Fibroblast of skin of scalp (primary cell): ENCODE data around the gene EVX1.

Source experiments
- DNase-seq: peaks from one replicate; pipeline ENCODE4 v3.0.0-alpha.2; 2013

The EVX1 gene

DNA sequence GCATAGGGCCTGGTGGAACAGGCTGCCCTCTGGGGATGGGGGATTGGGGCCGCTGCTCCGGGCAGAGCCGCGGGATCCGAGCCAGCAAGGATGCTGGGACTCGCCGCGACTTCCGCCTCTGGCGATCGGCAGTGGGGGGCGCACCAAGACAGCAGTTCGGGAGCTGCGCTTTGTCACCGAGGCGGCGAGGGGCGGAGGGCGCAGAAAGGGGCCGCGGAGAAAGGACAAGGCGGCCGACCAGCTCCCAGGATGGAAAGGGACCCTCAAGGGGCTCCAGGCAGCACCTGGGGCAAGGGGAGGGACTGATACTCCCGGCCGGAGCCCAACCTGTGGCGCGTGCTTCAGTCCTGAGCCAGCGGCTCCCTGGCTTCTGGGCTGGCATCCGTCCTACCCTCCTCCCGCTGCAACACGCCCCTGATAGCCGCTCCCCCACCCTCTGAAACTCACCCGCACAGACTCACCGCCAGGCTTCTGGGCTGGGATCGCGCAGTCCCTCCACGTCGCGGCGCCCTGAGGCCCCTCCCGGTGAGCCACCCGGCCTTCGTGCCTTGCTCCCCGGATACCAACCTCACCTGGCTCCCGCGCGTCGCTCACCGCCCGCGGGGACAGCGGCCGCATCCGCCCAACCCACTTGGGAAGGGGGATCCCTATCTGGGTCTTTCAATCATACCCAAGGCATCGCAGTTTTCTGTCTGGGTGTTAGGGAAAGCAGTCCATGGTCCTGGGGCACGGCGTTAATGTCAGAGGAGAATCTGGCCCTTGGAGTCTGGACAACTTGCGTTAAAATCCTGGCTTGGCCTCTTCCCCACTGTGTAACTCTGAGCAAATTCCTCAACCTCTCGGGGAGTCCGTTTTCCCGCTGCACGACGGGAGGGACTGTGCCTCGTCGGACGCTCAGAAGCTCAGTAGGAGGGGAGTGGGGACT, 7.0 kb upstream of the EVX1 start:
- DNase-seq, result peak; percentile 9

DNA sequence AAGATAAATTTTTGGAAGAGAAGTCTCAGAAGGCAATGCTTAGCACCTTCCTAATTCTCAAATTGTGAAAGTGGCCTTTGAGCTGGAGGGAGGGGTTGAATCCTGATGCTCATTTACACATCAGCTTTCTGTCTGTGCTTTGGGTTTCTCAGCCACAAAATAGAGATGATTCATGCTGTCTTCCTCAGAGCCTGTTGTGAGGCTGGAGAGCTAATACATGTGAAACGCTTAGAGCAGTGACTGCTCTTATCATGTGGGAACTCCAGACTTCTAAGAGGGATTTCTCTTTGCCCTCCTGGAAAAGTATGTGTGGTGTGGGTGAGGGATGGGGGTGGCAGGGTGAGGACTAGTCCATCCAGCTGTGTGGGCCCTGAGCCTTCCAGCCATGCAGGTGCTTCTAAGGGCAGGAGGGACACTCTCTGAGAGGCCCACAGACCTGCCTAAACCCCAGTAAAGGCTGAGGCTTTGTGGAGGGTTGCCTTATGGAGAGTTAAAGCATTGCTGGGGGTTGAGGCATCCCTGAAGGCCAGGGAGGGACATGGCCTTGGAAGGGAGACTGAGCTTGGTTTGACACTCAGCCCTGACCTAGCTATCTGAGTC, 4.8 kb upstream of the EVX1 start:
- DNase-seq, result peak; percentile 27

DNA sequence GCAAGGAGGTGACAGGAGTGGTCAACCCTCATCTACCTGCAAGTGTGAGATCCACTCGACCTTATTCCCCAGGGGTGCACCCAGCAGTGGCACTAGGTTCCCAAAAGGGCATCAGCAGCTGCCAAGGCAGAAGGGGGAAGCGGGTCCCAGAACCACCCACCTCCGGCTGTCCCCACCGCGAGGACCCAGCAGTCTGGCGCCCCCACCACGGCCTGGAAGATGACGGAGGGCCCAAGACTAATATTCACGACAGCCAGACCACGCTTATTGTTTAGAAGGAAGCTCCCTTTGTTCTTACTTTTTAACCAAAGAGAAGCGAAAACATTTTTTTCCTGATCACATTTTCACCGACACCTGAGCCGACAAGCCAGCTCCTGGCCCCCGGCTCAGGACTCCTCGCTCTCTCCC, 3.6 kb upstream of the EVX1 start:
- DNase-seq, result no peak

DNA sequence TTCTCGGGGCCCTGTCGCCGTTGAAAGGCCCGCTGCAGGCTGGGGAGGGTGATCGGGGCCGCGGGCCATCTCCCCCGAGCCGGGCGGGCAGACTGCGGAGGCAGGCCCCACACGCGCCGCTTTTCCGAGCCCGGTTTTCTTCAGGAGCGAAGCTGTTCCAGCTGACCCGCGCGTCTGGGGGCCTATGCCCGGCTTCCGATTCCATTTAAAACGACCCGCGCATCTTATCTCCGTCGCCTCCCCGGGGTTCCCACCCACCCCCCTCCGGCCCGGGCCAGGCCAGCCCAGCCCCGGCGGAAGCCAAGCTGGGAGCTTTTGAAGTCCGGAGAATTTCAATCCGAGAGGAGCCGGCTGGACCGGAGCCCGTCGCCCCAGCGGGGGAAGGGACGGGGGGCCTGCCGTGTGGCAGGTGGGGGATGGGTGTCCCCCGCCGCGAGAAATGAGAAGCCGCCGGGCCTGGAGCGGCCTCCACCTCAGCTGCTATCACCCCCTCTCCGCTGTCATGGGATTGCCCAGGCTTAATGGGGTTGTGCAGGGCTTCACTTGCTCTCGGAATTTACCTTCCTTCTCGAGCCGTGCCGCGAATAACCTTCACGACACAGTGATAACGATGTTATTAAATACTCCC, 3.1 kb upstream of the EVX1 start:
- no peak for DNase-seq

GRCh38 chr7:27240015-27240731, 2.4 kb upstream of the EVX1 start:
- no peak for DNase-seq

DNA sequence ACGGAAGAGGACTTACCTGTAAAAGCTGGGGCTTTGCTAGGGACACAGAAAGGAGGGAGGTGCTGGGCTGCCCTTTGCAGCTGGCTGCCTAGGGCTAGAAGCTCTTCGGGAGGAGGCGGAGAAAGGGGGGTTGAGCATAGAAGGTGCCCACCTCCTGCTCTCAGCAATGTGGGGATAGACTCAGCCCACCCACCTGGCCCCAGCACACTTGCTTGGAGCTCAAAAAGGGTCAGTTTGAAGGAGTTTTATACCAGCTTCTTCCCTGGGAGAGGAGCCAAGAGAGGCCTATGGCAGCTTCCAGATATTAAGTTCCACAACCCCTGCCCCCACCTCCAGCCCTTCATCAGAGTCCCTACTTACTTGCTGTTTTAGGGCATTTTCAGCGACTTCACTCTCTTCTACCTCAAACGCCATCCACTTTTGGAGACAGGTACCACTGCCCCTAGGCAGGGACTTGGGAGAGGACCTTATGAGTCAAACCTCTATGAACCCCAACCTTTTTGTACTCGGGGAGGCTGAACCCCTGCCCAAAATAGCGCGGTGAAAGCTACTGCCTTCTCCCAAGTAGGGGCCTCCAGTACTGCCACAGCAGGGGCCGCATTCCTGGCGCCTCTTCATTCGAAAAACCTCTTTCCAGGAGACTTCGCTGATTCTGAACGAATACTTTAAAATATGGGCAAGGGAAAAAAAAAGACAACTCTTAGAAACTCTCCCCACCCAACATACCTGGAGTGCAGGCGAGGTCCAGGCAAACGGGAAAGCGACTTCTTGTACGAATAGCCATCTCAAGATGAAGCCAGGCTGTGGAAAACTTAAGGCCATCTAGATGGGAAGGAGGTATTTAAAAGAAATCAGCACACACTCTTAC, 1.2 kb upstream of the EVX1 start:
- DNase-seq, result no peak

- DNase-seq, result no peak
These were observed 448 bp upstream of the EVX1 start for GRCh38 chr7:27242154-27242553.

DNA sequence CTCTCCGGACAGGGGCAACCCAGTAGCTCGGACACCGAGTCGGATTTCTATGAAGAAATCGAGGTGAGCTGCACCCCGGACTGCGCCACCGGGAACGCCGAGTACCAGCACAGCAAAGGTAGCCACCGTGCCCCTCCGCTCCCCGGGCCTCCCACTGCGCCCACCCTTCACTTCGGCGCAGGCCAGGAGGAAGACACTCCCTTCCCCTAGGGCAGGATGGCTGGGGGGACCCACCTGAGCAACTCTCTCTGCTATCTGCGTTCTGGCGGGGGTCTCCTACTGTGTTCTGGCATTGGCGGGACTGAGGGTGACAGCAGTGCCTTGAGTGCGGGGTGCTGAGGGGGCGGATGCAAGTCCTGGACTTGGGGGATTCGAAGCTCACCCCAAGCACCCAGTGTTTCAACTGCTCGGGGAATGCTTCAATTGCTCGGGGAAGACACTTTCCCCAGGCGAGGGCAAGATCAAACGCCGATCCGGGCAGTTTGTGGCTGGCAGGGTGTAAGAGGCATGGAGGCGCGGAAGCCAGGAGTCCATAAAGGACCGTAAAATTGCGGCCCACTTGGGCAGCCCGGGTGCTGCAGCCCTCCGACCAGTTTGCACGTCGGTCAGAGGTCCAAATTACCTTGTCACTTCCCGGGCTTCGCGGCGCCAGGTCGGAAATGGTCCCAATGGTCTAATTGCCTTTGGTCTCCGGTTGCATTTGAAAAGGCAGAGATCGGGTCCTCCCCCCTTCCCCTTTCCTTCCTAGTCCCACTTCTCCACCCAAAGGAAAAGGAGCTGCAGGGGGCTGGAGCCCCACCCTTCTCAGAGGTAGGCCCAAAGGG, 950 bp downstream of the EVX1 start:
- DNase-seq, result no peak

DNA sequence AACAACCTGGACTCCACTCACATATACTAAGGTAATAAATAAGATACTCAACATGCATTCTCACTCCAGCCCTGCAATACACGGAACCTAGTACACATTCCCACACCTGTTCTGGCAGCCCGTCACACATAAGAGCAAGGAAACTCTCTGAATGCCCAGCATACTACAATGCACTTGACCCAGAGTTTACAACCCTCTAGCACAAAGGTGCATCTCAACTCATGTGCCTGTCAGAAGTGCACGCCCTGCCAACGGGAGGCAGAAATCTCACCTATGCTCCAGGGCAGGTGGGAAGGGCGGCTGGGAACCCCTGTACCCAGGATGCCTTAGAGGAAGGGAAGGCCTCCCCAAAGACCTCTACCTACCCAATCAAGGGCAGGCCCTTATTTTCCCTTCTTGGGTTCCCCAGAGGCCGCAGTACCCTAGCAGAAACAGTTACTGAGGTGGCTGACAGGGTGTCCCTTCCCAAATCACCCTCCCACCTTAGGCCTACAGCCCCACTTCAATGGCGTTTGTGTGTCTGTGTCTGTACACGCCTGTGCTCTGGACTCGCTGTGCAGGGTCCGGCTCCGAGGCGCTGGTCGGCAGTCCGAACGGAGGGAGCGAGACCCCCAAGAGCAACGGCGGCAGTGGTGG, 2.0 kb downstream of the EVX1 start:
- no peak for DNase-seq

- no peak for DNase-seq
These were observed 2.7 kb downstream of the EVX1 start for GRCh38 chr7:27245124-27245797.

GRCh38 chr7:27245798-27246691, 3.4 kb downstream of the EVX1 start:
- no peak for DNase-seq

- DNase-seq, result no peak
These were observed 4.4 kb downstream of the EVX1 start for GRCh38 chr7:27247000-27247399.

DNA sequence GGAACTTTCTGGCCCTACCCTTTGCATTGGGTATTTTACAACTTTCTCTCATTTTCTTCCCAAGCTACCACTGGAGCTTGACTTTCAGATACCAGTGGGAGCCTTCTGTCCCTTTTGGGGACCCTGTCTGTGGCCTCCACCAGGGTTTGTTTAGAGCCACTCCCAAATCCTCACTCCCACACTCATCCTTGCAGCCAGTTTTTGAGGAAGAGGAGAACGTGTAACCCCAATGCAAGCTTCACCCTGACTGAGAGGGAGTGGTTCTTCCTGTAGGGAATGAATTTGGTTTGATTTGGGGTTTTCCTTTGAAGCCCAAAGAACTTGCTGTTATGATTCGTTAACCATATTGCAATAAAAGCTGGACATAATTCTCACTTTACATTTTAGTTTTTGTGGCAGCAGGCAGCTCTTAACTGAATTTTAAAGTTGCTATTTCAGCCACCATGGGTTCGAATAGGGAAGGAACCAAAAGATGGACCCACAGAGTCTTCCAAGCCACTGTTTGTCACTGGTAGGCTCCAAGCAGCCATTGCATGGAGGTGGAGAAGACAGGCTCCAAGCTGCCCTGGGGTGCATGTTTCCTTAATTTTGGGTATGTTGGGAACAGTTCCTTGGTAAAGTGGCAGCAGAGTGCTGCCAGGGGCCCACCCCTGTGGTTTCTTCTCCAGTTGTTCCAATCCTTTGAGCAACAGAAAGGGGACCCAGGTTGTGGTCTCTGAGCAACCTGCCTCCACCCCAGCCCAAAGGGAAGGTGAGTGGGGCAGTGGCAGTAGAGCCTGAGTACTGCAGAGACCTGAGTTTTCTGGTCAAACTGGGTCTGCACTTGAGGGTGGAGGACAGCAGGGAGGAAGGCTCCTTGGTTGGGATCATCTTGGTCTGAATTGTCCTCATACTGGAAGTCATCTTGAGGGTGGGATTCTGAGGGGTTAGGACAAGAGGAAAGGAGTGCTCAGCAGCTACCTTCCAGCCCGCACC, 5.1 kb downstream of the EVX1 start:
- DNase-seq, result no peak

GRCh38 chr7:27248427-27248806, 5.8 kb downstream of the EVX1 start:
- DNase-seq, result no peak

- DNase-seq, result peak; percentile 28
These were observed 6.5 kb downstream of the EVX1 start for GRCh38 chr7:27248911-27249723.

DNA sequence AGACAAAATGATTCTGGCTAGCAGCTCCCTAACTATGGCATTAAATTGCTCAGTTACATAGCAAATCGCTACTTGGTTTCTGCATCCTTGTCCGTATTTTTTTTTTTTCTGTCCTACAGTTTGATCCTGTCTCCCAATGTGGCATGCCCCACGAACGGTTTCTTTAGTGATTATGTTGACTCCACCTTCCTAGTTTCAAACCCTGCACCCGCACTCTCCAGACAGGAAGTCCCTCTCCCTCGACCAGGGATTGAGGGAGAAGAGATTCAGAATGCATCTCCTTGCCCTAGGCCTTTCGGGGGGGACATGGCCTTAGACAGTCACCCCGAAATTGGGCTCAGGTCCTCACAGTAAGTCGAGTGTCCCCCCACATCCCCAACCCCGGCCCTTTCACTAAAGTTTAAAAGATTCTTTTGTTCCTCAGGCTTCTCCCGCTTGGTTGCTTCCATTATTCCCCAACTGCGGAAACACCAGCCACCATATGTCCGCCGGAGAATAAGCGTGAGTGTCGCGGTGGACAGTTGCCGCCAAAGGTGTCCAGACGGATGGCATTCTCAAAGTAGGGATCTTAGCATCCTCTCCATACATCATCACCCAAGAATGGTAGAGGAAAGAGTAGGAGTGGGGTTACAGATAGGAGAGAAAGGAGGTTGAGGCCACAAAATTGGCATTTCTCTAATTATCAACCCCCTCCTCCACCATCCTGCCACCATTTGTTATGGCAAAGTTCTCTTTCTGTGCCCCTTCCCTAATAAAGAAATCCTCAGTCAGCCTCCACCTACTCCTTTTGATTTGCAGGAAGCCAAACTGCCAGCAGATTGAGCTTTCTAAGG, 7.3 kb downstream of the EVX1 start:
- DNase-seq, result no peak
